GM19023 (cell line): ENCODE results near the gene KDR.

Experiments used
- ATAC-seq: cut with Tn5 transposase; IDR thresholded peaks from one replicate; pipeline ENCODE4 v1.9.1; 2021; ENCODE audit warnings: mild to moderate bottlenecking, moderate library complexity; ENCODE audit not compliant: unreplicated experiment

KDR gene

DNA sequence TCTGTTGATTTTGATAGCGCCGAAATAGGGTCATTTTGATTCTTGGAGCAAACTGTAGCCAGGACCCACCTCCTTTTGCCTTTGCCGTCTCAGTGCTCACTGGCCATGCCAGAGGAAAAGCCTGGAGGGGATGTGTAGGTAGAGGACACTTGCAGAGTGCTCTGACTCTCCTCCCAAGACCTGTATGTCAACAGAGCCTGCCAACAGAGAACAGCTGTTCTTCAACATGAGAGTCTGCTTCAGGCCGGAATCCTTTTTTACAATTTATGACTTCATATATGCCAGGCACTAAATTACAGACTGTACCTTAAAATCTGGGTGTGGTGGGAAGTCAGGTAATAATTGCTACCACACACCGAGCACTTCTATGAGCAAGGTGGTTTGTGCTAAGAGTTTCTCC is 94.2 kb downstream of the KDR start:
- ATAC-seq = no peak

DNA sequence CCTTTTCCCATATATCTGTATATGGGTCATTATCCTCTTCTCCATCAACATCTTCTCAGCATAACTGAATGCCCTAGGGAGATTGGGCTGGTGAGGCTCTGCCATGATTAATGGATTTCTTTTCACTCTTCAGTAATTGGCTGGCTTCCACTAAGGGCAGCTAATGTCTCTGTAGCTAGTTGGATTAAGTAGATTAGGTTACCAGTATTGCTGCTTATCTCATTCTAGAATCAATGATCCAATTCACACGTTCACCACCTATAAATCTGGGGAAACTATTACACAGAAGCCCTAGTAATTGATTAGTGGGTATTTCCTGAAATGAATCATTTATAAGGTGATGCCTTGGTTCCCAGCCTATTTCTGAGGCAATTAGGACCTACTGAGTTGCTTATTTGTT is 94.8 kb downstream of the KDR start:
- ATAC-seq = no peak

DNA sequence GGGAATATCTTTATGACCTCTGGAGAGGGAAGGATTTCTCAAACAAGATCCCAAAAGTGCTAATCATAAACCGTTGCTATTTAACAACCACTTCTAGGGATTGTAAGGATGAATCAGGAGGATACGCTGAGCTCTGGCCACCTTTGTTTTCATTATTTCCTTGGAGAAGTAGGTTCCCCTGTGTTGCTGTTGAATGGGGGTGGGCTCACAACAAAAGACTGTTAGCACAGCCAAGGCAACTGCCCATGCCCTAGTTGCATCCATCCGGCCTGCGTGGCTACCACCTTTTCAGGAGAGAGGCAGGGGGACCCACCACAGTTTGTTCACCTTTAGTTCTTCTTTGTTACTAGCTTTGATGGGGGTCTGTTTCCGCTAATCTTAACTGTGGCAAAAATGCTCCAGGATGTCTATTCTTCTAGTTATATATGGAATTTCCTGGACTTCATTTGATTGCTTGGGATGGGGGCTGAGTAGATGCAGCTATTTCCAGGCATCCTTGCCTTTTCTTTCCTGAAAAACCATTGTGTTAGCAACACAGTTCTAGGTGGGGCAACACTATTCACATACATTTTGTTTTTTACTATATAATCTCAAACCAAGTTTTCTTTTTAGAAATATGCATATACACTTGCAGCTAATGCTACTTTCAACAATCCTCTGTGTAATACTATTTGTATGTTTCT is 95.4 kb downstream of the KDR start:
- no peak for ATAC-seq

DNA sequence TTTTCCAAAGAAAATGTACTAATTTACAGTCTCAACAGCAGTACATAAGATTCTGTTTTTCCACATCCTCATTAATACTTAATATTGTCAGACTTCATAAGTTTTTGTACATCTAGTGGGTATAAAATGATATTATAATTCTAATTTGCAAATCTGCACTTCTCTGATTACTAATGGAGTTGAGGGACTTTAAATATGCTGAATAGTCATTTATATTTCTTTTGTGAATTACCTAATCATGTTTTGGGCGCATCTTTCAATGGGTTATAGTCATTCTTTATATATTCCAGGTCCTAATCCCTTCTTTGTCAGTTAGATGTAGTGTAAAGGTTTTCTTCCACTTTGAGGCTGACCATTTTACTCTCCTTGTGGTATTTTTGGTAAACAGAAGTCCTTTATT is 96.1 kb downstream of the KDR start:
- ATAC-seq = no peak
